Choroid plexus epithelial cell (primary cell): Measurements from ENCODE around the gene IRF3.

ENCODE experiments used
- DNase-seq: peaks from one replicate; pipeline ENCODE4 v3.0.0-alpha.2; 2010; ENCODE audit warnings: low read depth
- H3K4me3 ChIP-seq: 2 replicates; pipeline ENCODE4 v1.5.1; 2011; ENCODE audit warnings: low read depth, mild to moderate bottlenecking, control low read depth, low read length, moderate library complexity
- TF ChIP-seq, protein P1 (sequence below): conservative IDR thresholded peaks from 2 replicates; pipeline ENCODE4 v1.5.1; 2011; ENCODE audit warnings: low read depth, mild to moderate bottlenecking, control low read depth, inconsistent platforms, low read length, moderate library complexity

IRF3 gene

DNA sequence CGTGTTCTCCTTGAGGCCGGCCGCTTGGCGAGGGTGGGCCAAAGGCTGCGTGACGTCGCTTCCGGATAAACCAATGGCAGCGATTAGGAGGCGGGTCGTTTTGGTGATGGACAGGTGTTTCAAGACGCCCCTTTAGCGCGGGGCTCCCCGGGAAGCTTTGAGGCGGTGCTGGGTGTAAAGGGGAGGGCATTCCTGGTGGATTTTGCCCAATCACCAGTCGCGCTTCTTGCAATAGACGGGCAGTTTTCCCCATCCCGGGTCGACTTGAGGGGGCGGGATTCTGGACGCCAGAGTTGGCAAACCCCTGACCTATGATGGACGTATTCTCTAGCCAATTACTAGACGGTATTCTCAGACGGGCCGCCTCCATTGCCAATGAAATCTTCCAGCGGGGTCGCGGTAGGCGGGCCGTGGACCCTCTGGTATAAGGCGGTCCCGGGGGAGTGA, 11.2 kb upstream of the IRF3 start:
- peak; percentile 100 for DNase-seq
- H3K4me3 ChIP-seq, result peak overlapping the region; percentile 99
- TF ChIP-seq, protein P1, sequence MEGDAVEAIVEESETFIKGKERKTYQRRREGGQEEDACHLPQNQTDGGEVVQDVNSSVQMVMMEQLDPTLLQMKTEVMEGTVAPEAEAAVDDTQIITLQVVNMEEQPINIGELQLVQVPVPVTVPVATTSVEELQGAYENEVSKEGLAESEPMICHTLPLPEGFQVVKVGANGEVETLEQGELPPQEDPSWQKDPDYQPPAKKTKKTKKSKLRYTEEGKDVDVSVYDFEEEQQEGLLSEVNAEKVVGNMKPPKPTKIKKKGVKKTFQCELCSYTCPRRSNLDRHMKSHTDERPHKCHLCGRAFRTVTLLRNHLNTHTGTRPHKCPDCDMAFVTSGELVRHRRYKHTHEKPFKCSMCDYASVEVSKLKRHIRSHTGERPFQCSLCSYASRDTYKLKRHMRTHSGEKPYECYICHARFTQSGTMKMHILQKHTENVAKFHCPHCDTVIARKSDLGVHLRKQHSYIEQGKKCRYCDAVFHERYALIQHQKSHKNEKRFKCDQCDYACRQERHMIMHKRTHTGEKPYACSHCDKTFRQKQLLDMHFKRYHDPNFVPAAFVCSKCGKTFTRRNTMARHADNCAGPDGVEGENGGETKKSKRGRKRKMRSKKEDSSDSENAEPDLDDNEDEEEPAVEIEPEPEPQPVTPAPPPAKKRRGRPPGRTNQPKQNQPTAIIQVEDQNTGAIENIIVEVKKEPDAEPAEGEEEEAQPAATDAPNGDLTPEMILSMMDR, result no peak

DNA sequence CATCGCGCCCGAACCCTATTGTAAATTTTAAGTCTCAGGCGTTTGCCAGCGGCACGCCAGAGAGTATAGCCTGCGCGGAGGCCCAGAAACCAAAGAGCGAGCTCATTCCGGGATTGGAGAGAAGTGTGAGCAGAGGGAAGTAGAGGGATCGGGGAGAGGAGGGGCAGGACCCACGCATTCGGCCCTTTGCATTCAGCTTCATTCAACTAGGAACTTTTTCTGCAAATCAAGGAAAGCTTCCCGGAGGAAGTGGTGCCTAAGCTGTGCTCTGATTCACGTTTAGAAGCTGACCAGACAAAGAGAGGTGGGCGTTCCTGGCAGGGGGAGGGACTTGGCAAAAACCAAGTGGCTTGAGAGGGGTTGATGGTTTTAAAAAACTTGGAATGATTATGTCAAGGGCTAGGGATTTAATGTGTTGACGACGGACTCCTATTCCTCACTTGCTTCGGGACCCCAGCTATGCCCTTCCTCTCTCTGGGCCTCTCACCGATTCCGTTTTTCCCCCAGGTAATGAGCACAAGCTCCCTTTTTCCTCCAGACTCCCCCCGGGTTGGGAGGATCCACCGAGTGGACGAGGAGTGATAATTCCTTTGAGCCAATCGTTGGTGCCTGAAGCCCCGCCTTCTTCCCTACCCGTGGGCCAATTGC, 10.6 kb upstream of the IRF3 start:
- TF ChIP-seq, protein P1, result no peak
- DNase-seq, result peak; percentile 97
- H3K4me3 ChIP-seq, result peak overlapping the region; percentile 53

DNA sequence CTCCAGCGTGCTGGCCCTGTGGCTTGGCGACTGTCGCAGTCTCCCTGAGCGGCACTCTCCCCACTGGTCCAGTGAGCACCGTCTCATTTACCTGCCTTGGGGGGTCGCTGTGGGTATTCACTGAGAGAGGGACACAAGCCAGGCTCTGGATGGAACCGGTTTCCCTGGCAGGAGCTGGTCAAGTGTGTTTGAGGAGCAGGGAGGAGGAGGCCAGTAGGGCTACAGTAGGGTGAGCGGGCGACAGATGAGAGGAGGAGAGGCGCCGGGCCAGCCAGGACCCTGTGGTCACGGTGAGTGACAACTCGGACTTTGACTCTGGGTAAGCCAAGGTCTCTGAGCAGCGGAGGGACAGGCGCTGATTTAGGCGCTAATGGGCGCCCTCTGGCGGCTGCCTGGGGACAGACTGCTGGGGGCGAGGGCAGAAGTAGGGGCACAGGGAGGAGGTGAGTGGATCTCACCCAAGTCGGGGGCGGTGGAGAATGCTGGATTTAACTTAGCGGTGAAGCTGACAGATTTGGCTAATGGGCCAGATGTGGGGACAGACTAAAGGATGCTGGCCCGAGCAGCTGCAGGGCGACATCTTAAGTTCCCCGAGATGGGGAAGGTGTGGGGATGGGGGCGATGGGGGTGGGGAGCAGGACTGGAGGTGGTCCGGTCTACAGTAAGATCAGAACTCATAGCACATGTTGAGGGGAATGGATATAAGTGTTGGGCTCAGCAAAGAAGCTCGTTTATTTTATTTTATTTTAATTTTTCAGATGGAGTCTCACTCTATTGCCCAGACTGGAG, 6.7 kb upstream of the IRF3 start:
- TF ChIP-seq, protein P1, result peak; percentile 94
- peak overlapping the region; percentile 43 for H3K4me3 ChIP-seq
- peak; percentile 72 for DNase-seq

DNA sequence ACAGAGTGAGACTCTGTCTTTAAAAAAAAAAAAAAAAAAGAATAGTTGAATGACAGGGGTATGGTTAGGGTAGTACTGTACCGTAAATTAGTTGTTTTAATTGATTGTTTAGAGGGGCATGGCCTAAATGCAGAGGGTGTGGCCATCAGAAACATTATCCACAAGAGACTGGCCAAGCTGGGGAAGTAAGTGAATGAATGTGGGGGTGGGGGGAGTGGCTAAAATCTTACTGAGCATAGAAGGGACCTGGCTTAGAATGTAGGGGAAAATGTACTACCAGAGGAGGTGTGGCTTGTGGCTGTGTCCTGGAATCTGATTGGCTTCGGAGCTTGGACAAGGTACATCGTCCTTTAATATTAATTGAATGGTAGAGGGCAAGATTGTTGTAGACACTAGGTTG, 3.9 kb upstream of the IRF3 start:
- TF ChIP-seq, protein P1, result no peak
- no peak for DNase-seq
- H3K4me3 ChIP-seq, result no peak overlapping the region

DNA sequence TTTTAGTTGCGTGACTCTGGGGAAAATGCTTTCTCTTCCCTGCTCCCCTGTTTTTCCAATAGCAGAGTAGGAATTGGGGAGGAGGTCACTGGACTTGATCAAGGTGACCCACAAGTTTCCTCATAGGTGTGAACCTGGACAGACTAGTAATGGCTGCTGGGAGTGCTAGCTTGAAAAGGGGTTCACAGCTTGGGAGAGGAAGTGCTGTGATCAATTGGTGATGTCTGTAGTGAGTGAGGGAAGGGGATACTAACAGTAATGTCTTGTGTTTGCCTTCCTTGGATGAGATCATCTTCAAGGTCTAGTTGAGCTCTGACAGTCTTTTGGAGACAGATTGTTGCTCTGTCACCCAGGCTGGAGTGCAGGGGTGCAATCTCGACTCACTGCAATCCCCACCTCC, 1.8 kb upstream of the IRF3 start:
- TF ChIP-seq, protein P1, result no peak
- H3K4me3 ChIP-seq, result no peak overlapping the region

DNA sequence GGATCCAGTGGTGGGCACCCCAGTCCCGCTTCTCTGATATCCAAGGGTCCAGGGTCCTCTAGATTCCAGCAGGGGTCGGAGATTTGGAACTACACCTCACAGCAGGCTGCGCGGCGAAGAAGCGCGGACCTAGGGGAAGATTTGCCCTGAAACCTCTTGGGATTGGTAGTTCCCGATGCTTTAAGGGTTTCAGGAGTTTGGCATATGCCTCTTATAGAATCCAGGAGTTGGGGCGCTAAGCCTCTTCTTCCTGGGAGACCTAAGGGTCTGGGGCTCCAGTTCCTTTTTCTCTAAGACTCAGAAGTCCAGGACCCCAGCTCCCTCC, 425 bp upstream of the IRF3 start:
- H3K4me3 ChIP-seq, result peak overlapping the region; percentile 86
- TF ChIP-seq, protein P1, result no peak
- DNase-seq, result no peak

More for the DNA sequence above, 1.8 kb upstream of the IRF3 start:
- no peak for DNase-seq

DNA sequence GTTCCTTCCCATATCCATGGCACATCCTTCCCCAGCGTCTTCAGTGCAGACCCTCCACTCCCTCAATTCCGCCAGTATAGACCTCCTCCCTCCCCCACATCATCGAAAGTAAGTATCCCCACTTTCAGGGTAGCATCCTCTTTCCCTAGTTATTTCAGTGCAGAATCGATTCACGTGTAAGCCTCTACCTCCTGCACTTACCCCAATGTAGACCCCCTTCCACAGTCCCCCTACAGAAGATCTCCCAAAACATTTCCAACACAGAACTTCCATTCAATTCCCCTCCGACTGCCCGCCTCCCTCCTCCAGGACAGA, 664 bp downstream of the IRF3 start:
- peak overlapping the region; percentile 86 for H3K4me3 ChIP-seq
- TF ChIP-seq, protein P1, result no peak
- DNase-seq, result no peak
